ENCODE data around the gene LGR4.

- TF ChIP-seq CTCF (IDR thresholded peaks at IDR 0.05) = no peak
- no peak for TF ChIP-seq POLR2A (IDR thresholded peaks at IDR 0.05)
Observed at GRCh38 chr11:27512238-27512637, 39.6 kb upstream of the LGR4 start.

All from Peyer's patch (tissue), 4 donors.